GM12872 (cell line): ENCODE results near the gene TBL3.

ENCODE experiments used
- TF ChIP-seq, protein P1 (sequence below): IDR thresholded peaks from 3 replicates; pipeline ENCODE4 v1.5.1; 2011; ENCODE audit warnings: low read depth, mild to moderate bottlenecking, low read length, moderate library complexity; ENCODE audit not compliant: insufficient read depth

The TBL3 gene

DNA sequence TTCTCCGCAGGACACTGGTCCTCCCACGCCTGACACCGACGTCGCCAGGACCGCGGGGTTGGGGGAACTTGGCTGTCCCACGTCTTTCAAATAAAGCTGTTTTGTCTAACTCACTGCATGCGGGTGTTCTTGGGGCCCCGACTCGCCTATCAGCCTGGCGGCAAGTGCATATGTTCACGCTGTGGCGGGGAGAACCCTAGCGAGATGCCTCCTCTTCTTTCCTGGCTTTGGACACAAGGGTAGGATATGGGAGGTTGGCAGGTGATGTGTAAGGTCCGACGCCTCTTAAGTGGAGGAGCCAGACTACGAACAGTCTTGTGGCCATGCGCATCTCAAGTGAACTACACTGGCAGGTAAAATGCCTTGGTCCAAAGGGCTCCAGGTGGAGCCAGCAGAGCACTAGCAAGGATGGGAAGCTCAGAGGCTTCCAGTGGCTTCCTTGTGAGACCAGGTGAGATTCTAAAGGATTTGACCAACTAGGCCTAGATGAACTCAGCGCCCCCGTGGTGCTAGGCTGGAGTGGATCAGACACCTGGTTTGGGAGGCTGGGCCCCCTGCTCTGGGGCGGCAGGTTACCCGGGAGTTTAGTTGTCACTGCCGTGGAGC is 6.4 kb upstream of the TBL3 start:
- TF ChIP-seq, protein P1, sequence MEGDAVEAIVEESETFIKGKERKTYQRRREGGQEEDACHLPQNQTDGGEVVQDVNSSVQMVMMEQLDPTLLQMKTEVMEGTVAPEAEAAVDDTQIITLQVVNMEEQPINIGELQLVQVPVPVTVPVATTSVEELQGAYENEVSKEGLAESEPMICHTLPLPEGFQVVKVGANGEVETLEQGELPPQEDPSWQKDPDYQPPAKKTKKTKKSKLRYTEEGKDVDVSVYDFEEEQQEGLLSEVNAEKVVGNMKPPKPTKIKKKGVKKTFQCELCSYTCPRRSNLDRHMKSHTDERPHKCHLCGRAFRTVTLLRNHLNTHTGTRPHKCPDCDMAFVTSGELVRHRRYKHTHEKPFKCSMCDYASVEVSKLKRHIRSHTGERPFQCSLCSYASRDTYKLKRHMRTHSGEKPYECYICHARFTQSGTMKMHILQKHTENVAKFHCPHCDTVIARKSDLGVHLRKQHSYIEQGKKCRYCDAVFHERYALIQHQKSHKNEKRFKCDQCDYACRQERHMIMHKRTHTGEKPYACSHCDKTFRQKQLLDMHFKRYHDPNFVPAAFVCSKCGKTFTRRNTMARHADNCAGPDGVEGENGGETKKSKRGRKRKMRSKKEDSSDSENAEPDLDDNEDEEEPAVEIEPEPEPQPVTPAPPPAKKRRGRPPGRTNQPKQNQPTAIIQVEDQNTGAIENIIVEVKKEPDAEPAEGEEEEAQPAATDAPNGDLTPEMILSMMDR: no peak

- TF ChIP-seq, protein P1: no peak
Observed at GRCh38 chr16:1966460-1966859, 5.4 kb upstream of the TBL3 start, which contains the start of gene RNF151. Gene RNF151 (plus strand): TSS chr16:1966856. CDS start chr16:1966882, 26 bp downstream.

DNA sequence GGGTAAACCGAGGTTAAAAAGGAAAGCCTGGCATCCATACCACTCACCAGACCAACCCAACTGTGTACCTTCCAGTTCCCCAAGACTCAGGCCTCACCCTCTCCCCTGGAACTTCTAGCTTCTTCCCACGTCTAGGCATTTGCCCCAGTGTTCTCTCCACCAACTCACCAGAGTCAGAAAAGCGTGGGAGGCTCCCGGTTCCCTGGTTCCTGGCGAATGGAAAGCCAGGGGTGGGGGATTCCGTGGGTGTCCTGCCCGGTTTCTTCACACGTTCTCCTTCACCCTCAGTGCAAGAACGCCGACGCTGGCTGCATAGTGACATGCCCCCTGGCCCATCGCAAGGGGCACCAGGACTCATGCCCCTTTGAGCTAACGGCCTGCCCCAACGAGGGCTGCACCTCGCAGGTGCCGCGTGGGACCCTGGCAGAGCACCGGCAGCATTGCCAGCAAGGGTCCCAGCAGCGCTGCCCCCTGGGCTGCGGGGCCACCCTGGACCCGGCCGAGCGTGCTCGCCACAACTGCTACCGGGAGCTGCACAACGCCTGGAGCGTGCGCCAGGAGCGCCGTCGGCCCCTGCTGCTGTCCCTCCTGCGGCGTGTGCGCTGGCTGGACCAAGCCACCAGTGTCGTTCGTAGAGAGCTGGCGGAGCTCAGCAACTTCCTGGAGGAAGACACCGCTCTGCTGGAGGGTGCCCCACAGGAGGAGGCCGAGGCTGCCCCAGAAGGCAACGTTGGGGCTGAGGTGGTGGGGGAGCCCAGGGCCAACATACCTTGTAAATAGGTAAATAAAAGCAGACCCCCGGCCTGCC is 3.5 kb upstream of the TBL3 start:
- TF ChIP-seq, protein P1: no peak

DNA sequence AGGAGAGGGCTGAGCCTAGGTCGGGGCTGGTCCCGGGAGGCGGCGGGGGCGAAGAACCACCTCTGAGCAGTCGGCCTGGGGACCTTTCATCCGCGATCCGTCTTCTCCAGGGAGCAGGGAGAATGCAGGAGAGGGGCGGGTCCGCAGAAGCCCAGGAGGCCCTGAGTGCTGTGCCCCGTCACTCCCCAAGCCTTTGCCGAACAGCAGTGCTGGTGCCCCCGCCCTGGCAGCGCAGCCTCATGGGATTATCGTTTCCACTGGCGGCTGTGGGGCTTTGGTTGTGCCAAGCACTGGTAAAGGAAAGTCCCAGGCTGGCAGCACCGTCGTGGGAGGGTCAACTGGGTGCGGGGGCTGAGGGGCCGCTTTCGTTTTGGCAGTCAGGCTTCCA is 631 bp downstream of the TBL3 start:
- TF ChIP-seq, protein P1: no peak

- TF ChIP-seq, protein P1: no peak
Observed at GRCh38 chr16:1973461-1974156, 1.8 kb downstream of the TBL3 start.

DNA sequence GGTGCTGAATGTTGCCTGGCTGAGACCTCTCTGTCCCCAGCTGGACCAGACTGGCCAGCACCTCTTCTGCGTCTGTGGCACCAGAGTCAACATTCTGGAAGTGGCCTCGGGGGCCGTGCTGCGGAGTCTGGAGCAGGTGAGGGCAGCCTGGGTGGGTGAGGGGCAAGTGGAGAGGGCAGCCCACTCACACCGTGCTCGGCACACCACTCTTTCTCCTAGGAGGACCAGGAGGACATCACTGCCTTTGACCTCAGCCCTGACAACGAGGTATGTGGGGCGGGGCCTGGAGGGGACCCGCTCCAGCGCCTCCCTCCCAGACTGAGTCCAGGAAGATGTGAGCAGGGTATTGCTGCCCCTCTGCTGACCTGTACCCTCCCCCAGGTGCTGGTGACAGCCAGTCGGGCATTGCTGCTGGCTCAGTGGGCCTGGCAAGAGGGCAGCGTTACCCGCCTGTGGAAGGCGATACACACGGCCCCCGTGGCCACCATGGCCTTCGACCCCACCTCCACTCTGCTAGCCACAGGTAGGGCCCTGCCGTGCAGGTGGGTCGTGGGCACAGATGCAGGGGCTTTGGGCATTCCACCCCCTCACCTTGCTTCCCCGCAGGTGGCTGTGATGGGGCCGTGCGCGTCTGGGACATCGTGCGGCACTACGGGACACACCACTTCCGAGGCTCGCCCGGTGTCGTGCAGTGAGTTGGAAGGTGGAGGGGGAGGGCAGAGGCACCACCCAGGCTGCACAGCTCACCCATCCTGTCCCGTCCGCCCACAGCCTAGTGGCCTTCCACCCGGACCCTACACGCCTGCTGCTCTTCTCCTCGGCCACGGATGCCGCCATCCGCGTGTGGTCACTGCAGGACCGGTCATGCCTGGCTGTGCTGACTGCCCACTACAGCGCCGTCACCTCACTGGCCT is 2.6 kb downstream of the TBL3 start:
- TF ChIP-seq, protein P1: no peak
